Hepatocyte (in vitro differentiated cells): Measurements from ENCODE around the gene MYBPH. TPM values are rescaled to one million over a fixed set of nuclear protein-coding genes. Genes with fewer than 3 reads are reported as not detected.

Source experiments
- DNase-seq: peaks from one replicate; pipeline ENCODE4 v3.0.0-alpha.2; 2016; ENCODE audit warnings: low spot score
- H2AFZ ChIP-seq: fragments of 200-600 bp; sonication (generic); 2 replicates; pipeline ENCODE4 v1.6.0; 2016; ENCODE audit warnings: antibody characterized with exemption, mild to moderate bottlenecking
- H3K27ac ChIP-seq: fragments of 200-600 bp; sonication (generic); 2 replicates; pipeline ENCODE4 v1.5.1; 2016; ENCODE audit warnings: mild to moderate bottlenecking
- H3K27me3 ChIP-seq: fragments of 200-600 bp; sonication (generic); 2 replicates; pipeline ENCODE4 v1.6.1; 2016
- H3K36me3 ChIP-seq: fragments of 200-600 bp; sonication (generic); replicated peaks from 2 replicates; pipeline ENCODE4 v1.5.1; 2016; ENCODE audit warnings: low read depth; ENCODE audit not compliant: insufficient read depth
- H3K4me1 ChIP-seq: fragments of 200-600 bp; sonication (generic); 2 replicates; pipeline ENCODE4 v1.5.1; 2016; ENCODE audit warnings: mild to moderate bottlenecking, moderate library complexity; ENCODE audit not compliant: insufficient read depth
- H3K4me2 ChIP-seq: fragments of 200-600 bp; sonication (generic); 2 replicates; pipeline ENCODE4 v1.6.0; 2016
- H3K4me3 ChIP-seq: fragments of 200-600 bp; sonication (generic); 2 replicates; pipeline ENCODE4 v1.5.1; 2016; ENCODE audit warnings: mild to moderate bottlenecking
- H3K79me2 ChIP-seq: fragments of 200-600 bp; sonication (generic); 2 replicates; pipeline ENCODE4 v1.6.0; 2017; ENCODE audit warnings: mild to moderate bottlenecking
- H3K9me2 ChIP-seq: fragments of 200-600 bp; sonication (generic); replicated peaks from 2 replicates; pipeline ENCODE4 v1.6.0; 2017; ENCODE audit warnings: mild to moderate bottlenecking; ENCODE audit not compliant: insufficient read depth
- H3K9me3 ChIP-seq: fragments of 200-600 bp; sonication (generic); 2 replicates; pipeline ENCODE4 v1.5.1; 2016; ENCODE audit warnings: low read depth, mild to moderate bottlenecking
- H4K20me1 ChIP-seq: fragments of 200-600 bp; sonication (generic); 2 replicates; pipeline ENCODE4 v1.6.0; 2016; ENCODE audit warnings: mild to moderate bottlenecking; ENCODE audit not compliant: insufficient read depth, poor library complexity, severe bottlenecking
- CTCF ChIP-seq: fragments of 200-600 bp; sonication (generic); IDR thresholded peaks from 2 replicates; pipeline ENCODE4 v1.5.1; 2016; ENCODE audit warnings: antibody characterized with exemption, mild to moderate bottlenecking; ENCODE audit not compliant: poor library complexity
- EZH2 ChIP-seq: fragments of 200-600 bp; sonication (generic); IDR thresholded peaks from 2 replicates; pipeline ENCODE4 v1.6.1; 2016; ENCODE audit warnings: antibody characterized with exemption, mild to moderate bottlenecking, borderline replicate concordance
- EZH2phosphoT487 ChIP-seq: fragments of 200-600 bp; sonication (generic); IDR thresholded peaks from one replicate; pipeline ENCODE4 v1.6.1; 2018; ENCODE audit warnings: antibody characterized with exemption, mild to moderate bottlenecking, low read depth, moderate library complexity; ENCODE audit not compliant: unreplicated experiment, severe bottlenecking
- WGBS: methylation state at CpG from one replicate; pipeline ENCODE4 v1.1.6; 2016; ENCODE audit warnings: low lambda C conversion rate; ENCODE audit errors: missing lambda C conversion rate; 5-methylcytosine and 5-hydroxymethylcytosine counted together
- polyA plus RNA-seq: library from polyadenylated mRNA; unstranded; fragments of >200 nt; fragmentation: Nextera tagmentation; extraction: Ambion mirVana; gene quantifications from 2 replicates; pipeline ENCODE4 v1.2.1, GENCODE V29; 2016
- total RNA-seq: library from RNA; depleted of rRNA; stranded (reverse); fragments of >200 nt; gene quantifications from 2 replicates; pipeline ENCODE4 v1.2.3, GENCODE V29; 2014

Gene MYBPH
- total and polyA plus RNA-seq, 2 experiments from 2014 or later: 0.70 TPM; not detected in 1

GRCh38 chr1:203171341-203172183 is 4.1 kb downstream of the MYBPH start:
- no peak for DNase-seq
- H3K4me2 ChIP-seq: no peak overlapping the region
- no peaks in the 10 kb centered on the region for H3K79me2 ChIP-seq
- no peak overlapping the region for H3K4me3 ChIP-seq
- H4K20me1 ChIP-seq: no peaks in the 10 kb centered on the region
- H3K9me3 ChIP-seq: no peaks in the 10 kb centered on the region
- H2AFZ ChIP-seq: no peak overlapping the region
- no peaks in the 10 kb centered on the region for H3K27me3 ChIP-seq
- no peak overlapping the region for H3K27ac ChIP-seq
- TF ChIP-seq EZH2 (no peak), EZH2phosphoT487 (no peak), CTCF (no peak)
- 95% methylated on average over 22 of the region's 22 CpGs for WGBS
- H3K9me2 ChIP-seq: no peaks in the 10 kb centered on the region
- no peaks in the 10 kb centered on the region for H3K4me1 ChIP-seq
- no peaks in the 10 kb centered on the region for H3K36me3 ChIP-seq

GRCh38 chr1:203170625-203171330 is 4.8 kb downstream of the MYBPH start:
- no peak overlapping the region for H3K27ac ChIP-seq
- no peaks in the 10 kb centered on the region for H3K9me2 ChIP-seq
- TF ChIP-seq EZH2phosphoT487: no peak
- TF ChIP-seq CTCF: no peak
- TF ChIP-seq EZH2: no peak
- no peaks in the 10 kb centered on the region for H3K9me3 ChIP-seq
- no peak overlapping the region for H3K4me2 ChIP-seq
- no peaks in the 10 kb centered on the region for H3K27me3 ChIP-seq
- WGBS: 86% methylated on average over 8 of the region's 8 CpGs
- no peaks in the 10 kb centered on the region for H3K79me2 ChIP-seq
- H4K20me1 ChIP-seq: no peaks in the 10 kb centered on the region
- H3K4me3 ChIP-seq: no peak overlapping the region
- no peaks in the 10 kb centered on the region for H3K4me1 ChIP-seq
- H2AFZ ChIP-seq: no peak overlapping the region
- H3K36me3 ChIP-seq: no peaks in the 10 kb centered on the region
- no peak for DNase-seq

- WGBS: 85% methylated on average over 21 of the region's 21 CpGs
- no peak overlapping the region for H3K4me3 ChIP-seq
Observed at GRCh38 chr1:203169770-203170520, 5.7 kb downstream of the MYBPH start.

More at GRCh38 chr1:203169770-203170520, 5.7 kb downstream of the MYBPH start:
- TF ChIP-seq CTCF: no peak
- H3K4me1 ChIP-seq: no peaks in the 10 kb centered on the region
- H3K27me3 ChIP-seq: no peaks in the 10 kb centered on the region
- no peak overlapping the region for H3K4me2 ChIP-seq
- H2AFZ ChIP-seq: no peak overlapping the region
- no peak overlapping the region for H3K27ac ChIP-seq
- H4K20me1 ChIP-seq: no peaks in the 10 kb centered on the region
- DNase-seq: no peak
- no peaks in the 10 kb centered on the region for H3K79me2 ChIP-seq
- no peaks in the 10 kb centered on the region for H3K9me2 ChIP-seq
- H3K36me3 ChIP-seq: no peaks in the 10 kb centered on the region
- H3K9me3 ChIP-seq: no peaks in the 10 kb centered on the region
